ENCODE measurements around the gene MRPL12. TPM values are rescaled to one million over a fixed set of nuclear protein-coding genes. Genes with fewer than 3 reads are reported as not detected.

Gene MRPL12
- total and polyA plus RNA-seq, 4 donors, result 9.1 to 121 (median 59.3) TPM

DNA sequence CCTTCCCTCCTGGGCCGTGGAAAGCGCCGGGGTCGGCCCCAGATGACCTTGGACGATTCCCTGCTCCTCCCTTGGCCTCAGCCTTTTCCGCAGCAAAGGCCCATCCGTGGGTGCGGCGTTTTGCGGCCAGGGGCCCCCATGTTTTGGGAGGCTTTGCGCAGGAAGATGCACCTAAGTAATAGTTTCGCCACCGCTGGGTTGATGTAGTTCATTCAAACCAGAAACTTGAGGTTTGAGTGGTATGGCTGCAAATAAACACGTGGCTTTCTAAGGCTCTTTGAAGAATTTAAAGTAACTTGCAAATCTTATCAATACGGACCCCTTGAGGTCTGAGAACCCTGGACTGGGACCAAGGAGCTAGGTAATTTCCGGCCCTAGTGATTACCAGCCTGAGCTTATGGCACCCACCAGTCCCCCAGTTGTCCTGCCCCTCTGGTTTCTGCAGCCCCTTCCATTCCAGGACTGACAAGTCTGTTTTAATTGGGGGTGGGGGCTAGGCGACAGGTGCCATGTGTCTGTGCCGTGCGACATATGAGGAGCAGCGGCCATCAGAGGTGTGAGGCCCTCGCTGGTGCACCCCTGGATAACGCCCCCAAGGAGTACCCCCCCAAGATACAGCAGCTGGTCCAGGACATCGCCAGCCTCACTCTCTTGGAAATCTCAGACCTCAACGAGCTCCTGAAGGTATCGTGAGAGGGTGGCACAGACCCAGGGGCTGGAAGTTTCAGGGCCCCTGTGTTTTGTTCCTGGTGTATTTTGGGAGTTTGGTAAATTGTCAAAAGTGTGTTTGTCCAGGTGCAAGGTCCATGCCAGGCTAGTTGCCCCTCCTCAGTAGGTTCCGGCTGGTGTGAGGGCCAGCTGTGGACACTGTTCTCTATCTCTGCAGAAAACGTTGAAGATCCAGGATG is 834 bp downstream of the MRPL12 start (continued):
- TF ChIP-seq, protein P1, sequence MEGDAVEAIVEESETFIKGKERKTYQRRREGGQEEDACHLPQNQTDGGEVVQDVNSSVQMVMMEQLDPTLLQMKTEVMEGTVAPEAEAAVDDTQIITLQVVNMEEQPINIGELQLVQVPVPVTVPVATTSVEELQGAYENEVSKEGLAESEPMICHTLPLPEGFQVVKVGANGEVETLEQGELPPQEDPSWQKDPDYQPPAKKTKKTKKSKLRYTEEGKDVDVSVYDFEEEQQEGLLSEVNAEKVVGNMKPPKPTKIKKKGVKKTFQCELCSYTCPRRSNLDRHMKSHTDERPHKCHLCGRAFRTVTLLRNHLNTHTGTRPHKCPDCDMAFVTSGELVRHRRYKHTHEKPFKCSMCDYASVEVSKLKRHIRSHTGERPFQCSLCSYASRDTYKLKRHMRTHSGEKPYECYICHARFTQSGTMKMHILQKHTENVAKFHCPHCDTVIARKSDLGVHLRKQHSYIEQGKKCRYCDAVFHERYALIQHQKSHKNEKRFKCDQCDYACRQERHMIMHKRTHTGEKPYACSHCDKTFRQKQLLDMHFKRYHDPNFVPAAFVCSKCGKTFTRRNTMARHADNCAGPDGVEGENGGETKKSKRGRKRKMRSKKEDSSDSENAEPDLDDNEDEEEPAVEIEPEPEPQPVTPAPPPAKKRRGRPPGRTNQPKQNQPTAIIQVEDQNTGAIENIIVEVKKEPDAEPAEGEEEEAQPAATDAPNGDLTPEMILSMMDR (IDR thresholded peaks at IDR 0.05; ENCODE audit: low read depth, low read length, missing input control), result no peak
- no peak for TF ChIP-seq JUND (IDR thresholded peaks at IDR 0.05)

DNA sequence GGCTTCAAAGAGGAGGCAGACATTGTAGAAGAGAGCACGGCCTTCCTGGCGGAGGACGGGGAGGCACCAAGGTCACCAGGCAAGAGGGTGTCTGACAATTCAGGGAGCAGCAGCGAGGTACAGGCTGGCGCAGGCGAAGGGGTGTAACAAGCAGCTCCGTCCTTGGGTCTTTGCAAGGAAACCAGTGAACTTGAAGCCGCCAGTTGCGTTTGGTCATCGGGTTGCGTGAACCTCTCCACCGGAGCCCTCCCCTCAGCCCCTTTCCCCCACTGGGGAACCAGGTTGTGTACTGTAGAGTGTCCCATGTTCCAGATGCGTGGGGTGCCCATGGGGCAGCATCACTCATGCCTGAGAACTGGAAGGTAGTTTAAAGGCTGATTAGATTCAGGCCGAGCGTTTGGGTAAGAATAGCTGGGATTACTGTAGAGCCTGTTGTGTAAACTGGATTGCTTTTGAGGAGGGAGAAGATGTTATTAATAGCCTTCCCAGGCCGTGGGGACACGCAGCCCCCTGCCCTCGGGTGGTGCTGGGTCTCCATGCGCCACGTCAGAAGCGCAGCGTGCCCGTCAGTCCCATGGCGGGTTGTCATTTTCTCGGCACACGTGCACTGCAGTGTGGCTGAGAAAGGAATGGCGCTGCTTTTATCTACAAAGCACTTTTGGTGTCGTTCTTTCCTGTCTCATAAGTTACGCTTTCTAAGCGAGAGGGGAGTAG is 2.5 kb downstream of the MRPL12 start:
- Histone ChIP-seq H3K4me3 (ENCODE audit: low read depth in 1 of 3, low read length in 3 of 3) (no peak overlapping the region), H3K36me3 (ENCODE audit: control insufficient read depth in 4 of 4, insufficient read depth in 3 of 4, low read depth in 1 of 4, low read length in 3 of 4) (peaks cover 9 to 35% (median 12%) of the 10 kb centered on the region in 4 donors), H3K4me1 (ENCODE audit: control insufficient read depth in 4 of 4, insufficient read depth in 4 of 4, low read length in 3 of 4) (peaks cover 14 to 50% (median 36%) of the 10 kb centered on the region in 4 donors), H3K9me3 (ENCODE audit: control insufficient read depth in 4 of 4, low read length in 3 of 4) (no peaks in the 10 kb centered on the region), H3K27me3 (ENCODE audit: control insufficient read depth in 4 of 4, insufficient read depth in 4 of 4, low read length in 3 of 4) (no peaks in the 10 kb centered on the region), H3K27ac (ENCODE audit: low read depth in 1 of 2, low read length in 2 of 2) (no peak overlapping the region), H3K9ac (ENCODE audit: low read depth in 1 of 2, low read length in 2 of 2) (no peak overlapping the region)
- WGBS, result 93% methylated on average over 30 of the region's 30 CpGs
- TF ChIP-seq, protein P2, sequence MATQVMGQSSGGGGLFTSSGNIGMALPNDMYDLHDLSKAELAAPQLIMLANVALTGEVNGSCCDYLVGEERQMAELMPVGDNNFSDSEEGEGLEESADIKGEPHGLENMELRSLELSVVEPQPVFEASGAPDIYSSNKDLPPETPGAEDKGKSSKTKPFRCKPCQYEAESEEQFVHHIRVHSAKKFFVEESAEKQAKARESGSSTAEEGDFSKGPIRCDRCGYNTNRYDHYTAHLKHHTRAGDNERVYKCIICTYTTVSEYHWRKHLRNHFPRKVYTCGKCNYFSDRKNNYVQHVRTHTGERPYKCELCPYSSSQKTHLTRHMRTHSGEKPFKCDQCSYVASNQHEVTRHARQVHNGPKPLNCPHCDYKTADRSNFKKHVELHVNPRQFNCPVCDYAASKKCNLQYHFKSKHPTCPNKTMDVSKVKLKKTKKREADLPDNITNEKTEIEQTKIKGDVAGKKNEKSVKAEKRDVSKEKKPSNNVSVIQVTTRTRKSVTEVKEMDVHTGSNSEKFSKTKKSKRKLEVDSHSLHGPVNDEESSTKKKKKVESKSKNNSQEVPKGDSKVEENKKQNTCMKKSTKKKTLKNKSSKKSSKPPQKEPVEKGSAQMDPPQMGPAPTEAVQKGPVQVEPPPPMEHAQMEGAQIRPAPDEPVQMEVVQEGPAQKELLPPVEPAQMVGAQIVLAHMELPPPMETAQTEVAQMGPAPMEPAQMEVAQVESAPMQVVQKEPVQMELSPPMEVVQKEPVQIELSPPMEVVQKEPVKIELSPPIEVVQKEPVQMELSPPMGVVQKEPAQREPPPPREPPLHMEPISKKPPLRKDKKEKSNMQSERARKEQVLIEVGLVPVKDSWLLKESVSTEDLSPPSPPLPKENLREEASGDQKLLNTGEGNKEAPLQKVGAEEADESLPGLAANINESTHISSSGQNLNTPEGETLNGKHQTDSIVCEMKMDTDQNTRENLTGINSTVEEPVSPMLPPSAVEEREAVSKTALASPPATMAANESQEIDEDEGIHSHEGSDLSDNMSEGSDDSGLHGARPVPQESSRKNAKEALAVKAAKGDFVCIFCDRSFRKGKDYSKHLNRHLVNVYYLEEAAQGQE (IDR thresholded peaks at IDR 0.05), result no peak
- TF ChIP-seq, protein P3, sequence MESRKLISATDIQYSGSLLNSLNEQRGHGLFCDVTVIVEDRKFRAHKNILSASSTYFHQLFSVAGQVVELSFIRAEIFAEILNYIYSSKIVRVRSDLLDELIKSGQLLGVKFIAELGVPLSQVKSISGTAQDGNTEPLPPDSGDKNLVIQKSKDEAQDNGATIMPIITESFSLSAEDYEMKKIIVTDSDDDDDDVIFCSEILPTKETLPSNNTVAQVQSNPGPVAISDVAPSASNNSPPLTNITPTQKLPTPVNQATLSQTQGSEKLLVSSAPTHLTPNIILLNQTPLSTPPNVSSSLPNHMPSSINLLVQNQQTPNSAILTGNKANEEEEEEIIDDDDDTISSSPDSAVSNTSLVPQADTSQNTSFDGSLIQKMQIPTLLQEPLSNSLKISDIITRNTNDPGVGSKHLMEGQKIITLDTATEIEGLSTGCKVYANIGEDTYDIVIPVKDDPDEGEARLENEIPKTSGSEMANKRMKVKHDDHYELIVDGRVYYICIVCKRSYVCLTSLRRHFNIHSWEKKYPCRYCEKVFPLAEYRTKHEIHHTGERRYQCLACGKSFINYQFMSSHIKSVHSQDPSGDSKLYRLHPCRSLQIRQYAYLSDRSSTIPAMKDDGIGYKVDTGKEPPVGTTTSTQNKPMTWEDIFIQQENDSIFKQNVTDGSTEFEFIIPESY (IDR thresholded peaks at IDR 0.05), result no peak
- TF ChIP-seq YY1 (IDR thresholded peaks at IDR 0.05), result no peak
- TF ChIP-seq, protein P4, sequence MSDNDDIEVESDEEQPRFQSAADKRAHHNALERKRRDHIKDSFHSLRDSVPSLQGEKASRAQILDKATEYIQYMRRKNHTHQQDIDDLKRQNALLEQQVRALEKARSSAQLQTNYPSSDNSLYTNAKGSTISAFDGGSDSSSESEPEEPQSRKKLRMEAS (IDR thresholded peaks at IDR 0.05), result no peak
- no peak for TF ChIP-seq SP1 (IDR thresholded peaks at IDR 0.05)
- TF ChIP-seq TAF1 (conservative IDR thresholded peaks at IDR 0.05), result no peak
- no peak for TF ChIP-seq FOXA2 (IDR thresholded peaks at IDR 0.05)
- no peak for TF ChIP-seq HNF4G (IDR thresholded peaks at IDR 0.05)
- no peak for TF ChIP-seq FOXA1 (IDR thresholded peaks at IDR 0.05)
- TF ChIP-seq HNF4A (conservative IDR thresholded peaks at IDR 0.05), result no peak
- TF ChIP-seq EGR1 (IDR thresholded peaks at IDR 0.05; ENCODE audit: low read depth in 2 of 2), result no peak
- TF ChIP-seq RXRA (IDR thresholded peaks at IDR 0.05), result no peak
- TF ChIP-seq NR2F2 (IDR thresholded peaks at IDR 0.05), result no peak
- TF ChIP-seq, protein P1 (IDR thresholded peaks at IDR 0.05; ENCODE audit: low read depth, low read length, missing input control), result no peak
- TF ChIP-seq, protein P5, sequence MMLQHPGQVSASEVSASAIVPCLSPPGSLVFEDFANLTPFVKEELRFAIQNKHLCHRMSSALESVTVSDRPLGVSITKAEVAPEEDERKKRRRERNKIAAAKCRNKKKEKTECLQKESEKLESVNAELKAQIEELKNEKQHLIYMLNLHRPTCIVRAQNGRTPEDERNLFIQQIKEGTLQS (IDR thresholded peaks at IDR 0.05), result no peak
- no peak for DNase-seq (ENCODE audit: low spot score)

Measured in liver (tissue), 9 donors.